T47D (cell line): ENCODE data around the gene CNTNAP5.

ENCODE experiments used
- DNase-seq, 2 experiments: peaks; one replicate each; pipeline versions ENCODE4 v3.0.0 to v3.0.0-alpha.2; 2011 to 2012; ENCODE audit warnings: low read depth in 1 of 2, low spot score in 1 of 2
- JUND ChIP-seq: IDR thresholded peaks from 2 replicates; pipeline ENCODE4 v1.6.1; 2012; ENCODE audit warnings: low read depth
- in situ Hi-C: cut with HindIII; loops from 2 replicates; pipeline ENCODE4 v1.10.0; 2016; ENCODE audit warnings: low sequenced_read_pairs, low pct_unique_long_range_greater_than_20kb

CNTNAP5 gene

DNA sequence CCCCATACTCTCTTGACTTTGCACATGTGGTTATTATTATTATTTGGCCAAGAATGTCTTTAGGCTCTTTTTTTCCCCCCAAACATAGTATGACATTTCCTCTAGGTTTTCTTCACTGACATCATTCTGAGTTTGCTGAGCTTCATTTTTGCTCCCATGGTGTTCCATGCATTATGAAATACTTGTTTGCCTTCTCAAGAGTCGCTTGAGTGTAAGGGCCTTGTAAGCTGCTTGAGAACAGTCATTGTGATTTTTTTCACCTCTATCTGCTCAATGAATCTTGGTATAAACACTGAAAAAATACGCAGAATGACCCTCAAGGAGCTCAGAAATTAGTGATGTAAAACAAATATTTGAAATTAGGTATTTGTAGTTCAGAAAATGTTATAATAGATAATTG, 688.9 kb downstream of the CNTNAP5 start:
- in situ Hi-C loops = no loop called here
- TF ChIP-seq JUND = no peak
- DNase-seq = no peak

GRCh38 chr2:124725187-124725586, 700.1 kb downstream of the CNTNAP5 start:
- DNase-seq = no peak
- in situ Hi-C loops = no loop called here
- no peak for TF ChIP-seq JUND

GRCh38 chr2:124740636-124741035, 715.5 kb downstream of the CNTNAP5 start:
- no peak for DNase-seq
- in situ Hi-C loops = no loop called here
- TF ChIP-seq JUND = no peak

DNA sequence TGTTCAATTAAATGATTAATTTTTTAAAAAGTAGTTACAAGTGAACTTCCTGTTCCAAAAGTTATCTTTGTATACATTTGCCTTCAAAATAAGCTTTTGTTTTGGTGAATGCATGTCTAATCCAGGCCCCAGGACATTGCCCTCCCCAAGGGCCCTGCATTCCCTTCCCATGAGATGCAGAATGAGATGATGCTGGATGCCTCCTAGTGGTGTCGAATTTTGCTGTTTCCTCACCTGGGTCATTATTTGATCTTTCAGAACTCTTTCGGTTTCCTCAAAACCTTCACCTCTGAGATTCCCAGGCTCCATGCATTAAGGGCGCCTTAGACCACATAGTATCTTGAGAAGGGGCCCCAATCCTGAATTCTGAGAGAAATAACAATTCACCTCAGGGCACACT, 728.8 kb downstream of the CNTNAP5 start:
- no peak for TF ChIP-seq JUND
- DNase-seq = no peak
- in situ Hi-C loops = no loop called here

GRCh38 chr2:124755386-124755785, 730.3 kb downstream of the CNTNAP5 start:
- in situ Hi-C loops = no loop called here
- no peak for DNase-seq
- TF ChIP-seq JUND = no peak

DNA sequence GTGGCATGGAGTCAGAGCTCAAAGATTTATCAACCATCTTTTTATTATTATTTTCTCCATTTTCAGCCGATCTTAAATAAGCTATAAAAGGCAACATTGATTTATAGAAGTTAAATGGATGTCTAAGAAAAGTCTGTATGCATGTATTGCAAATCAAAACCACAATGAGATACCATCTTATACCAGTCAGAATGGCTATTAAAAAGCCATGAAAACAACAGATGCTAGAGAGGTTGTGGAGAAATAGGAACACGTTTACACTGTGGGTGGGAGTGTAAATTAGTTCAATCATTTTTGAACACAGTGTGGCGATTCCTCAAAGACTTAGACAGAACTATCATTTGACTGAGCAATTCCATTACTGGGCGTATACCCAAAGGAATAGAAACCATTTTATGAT, 731.0 kb downstream of the CNTNAP5 start:
- TF ChIP-seq JUND = no peak
- DNase-seq = no peak
- in situ Hi-C loops = no loop called here

DNA sequence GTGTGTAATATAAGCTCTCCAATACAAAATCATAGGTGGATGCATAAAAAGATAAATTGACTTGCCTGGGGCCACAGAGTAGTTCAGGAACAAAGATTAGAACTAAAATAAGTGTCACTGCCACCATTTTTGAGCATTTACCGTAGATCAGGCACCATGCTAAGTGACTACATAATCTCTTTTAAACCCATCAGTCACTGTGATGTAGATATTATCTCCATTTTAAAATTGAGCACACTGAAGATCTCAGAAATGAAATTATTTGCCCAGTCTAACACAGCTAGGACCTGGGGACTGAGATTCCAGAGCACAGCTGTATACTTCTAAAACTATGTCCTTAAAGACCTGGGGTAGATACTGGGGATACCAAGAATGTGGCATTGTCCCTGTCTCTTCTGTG, 737.3 kb downstream of the CNTNAP5 start:
- TF ChIP-seq JUND = no peak
- in situ Hi-C loops = no loop called here
- no peak for DNase-seq

GRCh38 chr2:124763611-124764010, 738.5 kb downstream of the CNTNAP5 start:
- DNase-seq = no peak
- in situ Hi-C loops = no loop called here
- TF ChIP-seq JUND = no peak

DNA sequence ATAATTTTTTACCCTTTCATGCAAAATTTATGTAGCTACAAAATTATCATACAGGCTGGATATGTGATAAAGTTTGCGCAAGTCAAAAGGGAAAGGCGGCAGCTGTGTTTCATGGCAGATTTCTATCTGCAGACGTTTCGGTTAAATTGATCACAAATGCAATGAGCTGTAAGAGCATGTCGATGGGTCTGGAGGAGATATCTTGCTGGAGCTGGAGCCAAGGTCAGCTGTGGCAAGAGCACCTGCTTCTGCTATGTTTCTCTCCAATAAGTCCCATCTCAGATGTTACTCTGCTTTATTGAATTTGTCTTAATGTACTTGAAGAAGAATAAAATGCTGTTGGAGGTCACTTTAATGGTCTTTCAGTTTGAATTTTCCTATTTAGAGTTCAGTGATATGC, 749.7 kb downstream of the CNTNAP5 start:
- no peak for DNase-seq
- in situ Hi-C loops = no loop called here
- TF ChIP-seq JUND = no peak

- no peak for DNase-seq
- in situ Hi-C loops = no loop called here
- no peak for TF ChIP-seq JUND
Measured at GRCh38 chr2:124776332-124776731, 751.2 kb downstream of the CNTNAP5 start.

DNA sequence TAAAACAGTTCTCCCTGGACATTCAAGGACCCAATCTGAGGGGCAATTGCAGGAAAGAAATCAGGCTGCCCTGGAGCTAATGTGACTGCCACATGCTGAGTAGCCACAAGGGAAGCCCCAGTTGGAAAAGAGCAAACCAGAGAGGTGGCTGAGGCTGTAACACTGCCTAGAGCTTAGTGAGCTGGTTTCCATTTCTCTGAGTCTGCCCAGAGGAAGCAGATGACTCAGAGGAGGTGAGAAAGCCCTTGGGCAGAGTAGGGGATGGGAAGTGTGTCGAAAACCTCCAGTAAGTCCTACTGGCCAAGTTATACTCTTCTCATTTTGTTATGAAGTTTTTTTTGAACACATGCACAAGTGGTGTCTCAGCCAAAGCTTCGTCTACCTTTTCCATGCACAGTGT, 753.0 kb downstream of the CNTNAP5 start:
- in situ Hi-C loops = no loop called here
- DNase-seq = no peak
- no peak for TF ChIP-seq JUND

- no peak for TF ChIP-seq JUND
- no peak for DNase-seq
- in situ Hi-C loops = no loop called here
Measured at GRCh38 chr2:124796647-124797046, 771.6 kb downstream of the CNTNAP5 start.

- TF ChIP-seq JUND = no peak
- DNase-seq = no peak
- in situ Hi-C loops = no loop called here
Measured at GRCh38 chr2:124797049-124797448, 772.0 kb downstream of the CNTNAP5 start.

DNA sequence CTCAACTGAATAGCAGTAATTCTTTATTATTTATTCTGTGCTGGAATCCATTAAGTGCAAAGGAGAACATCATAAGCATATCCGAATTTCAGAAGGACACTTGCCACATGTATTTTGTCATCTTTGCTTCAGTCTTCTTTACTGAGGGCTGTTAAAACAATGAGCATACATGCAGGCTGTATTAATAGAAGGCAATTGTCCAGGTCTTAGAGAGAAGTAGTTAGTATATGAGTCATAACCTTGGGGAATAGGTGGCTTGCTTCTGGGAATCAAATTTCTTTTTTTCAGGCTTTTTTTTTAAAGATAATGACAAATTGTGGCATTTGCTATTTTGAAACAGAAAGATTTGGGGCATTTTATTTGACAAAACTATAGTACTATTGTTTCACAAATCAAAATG, 773.5 kb downstream of the CNTNAP5 start:
- in situ Hi-C loops = no loop called here
- no peak for DNase-seq
- TF ChIP-seq JUND = no peak
